Measurements from ENCODE around the gene MSMO1. TPM values are rescaled to one million over a fixed set of nuclear protein-coding genes. Genes with fewer than 3 reads are reported as not detected.
A peak's percentile ranks its signal among the peaks of the same experiment; 100 is the strongest.

Gene MSMO1
- total and polyA plus RNA-seq, 2 donors (not counting 3 experiments of a cell fraction or from before 2014, with no cell fraction given) = 74.3 to 109 TPM

GRCh38 chr4:165309456-165309855, 18.0 kb upstream of the MSMO1 start:
- no peak overlapping the region for H3K4me2 ChIP-seq (ENCODE audit: insufficient read depth, low read length)
- no peak overlapping the region for H3K4me3 ChIP-seq (replicated peaks in 1 of 3; ENCODE audit: insufficient read depth in 1 of 3, low read depth in 1 of 3, low read length in 3 of 3)
- no peaks in the 10 kb centered on the region for H3K27me3 ChIP-seq (ENCODE audit: control insufficient read depth in 2 of 2, insufficient read depth in 2 of 2, low read length in 2 of 2)
- no peaks in the 10 kb centered on the region for H3K79me2 ChIP-seq (ENCODE audit: control insufficient read depth, insufficient read depth, low read length)
- DNase-seq (ENCODE audit: low read depth, low spot score) = no peak
- TF ChIP-seq POLR2A (IDR thresholded peaks at IDR 0.05; ENCODE audit: low read depth, low read length) (no peak), CTCF (IDR thresholded peaks at IDR 0.05; ENCODE audit: extremely low read depth in 1 of 2, insufficient read depth in 1 of 2, low read depth in 1 of 2, low read length in 2 of 2) (no peak), MYC (IDR thresholded peaks at IDR 0.05; ENCODE audit: low read depth, low read length) (no peak)
- intact Hi-C loops (cut with micrococcal nuclease) (no loop called here), dilution Hi-C loops (cut with MboI; ENCODE audit: extremely low pct_ligation_motif_present, low sequenced_read_pairs) (no loop called here)
- no TSS peak for BruUV-seq (replicated peaks)
- no peak for FAIRE-seq
- H2AFZ ChIP-seq (ENCODE audit: low read depth, low read length) = no peak overlapping the region
- H3K4me1 ChIP-seq (ENCODE audit: control insufficient read depth, extremely low read depth, insufficient read depth, low read length) = peaks cover 3% of the 10 kb centered on the region
- no peaks in the 10 kb centered on the region for H3K9me3 ChIP-seq (replicated peaks; ENCODE audit: control insufficient read depth, insufficient read depth, low read length)
- H3K9me1 ChIP-seq (replicated peaks; ENCODE audit: control insufficient read depth, extremely low read depth, insufficient read depth, low read length) = no peaks in the 10 kb centered on the region
- no peaks in the 10 kb centered on the region for H3K36me3 ChIP-seq (ENCODE audit: control insufficient read depth in 2 of 2, extremely low read depth in 1 of 2, insufficient read depth in 2 of 2, low read length in 2 of 2)
- no peak overlapping the region for H3K9ac ChIP-seq (replicated peaks; ENCODE audit: extremely low read depth, insufficient read depth, low read length)
- ChIA-PET POLR2A (interaction anchor here (1.2 kb wide), 1 partner anchor 22 kb away, joined by 3 read pairs; no protein-coding TSS in a partner anchor), CTCF (interaction anchor here (1.3 kb wide), 1 partner anchor 178 kb away, joined by 4 read pairs; no protein-coding TSS in a partner anchor)
- no peak overlapping the region for H3K27ac ChIP-seq (ENCODE audit: insufficient read depth, low read depth, low read length)
- no peaks in the 10 kb centered on the region for H4K20me1 ChIP-seq (replicated peaks; ENCODE audit: control insufficient read depth, extremely low read depth, insufficient read depth, low read length)

- Histone ChIP-seq H2AFZ (ENCODE audit: low read depth, low read length) (no peak overlapping the region), H3K79me2 (ENCODE audit: control insufficient read depth, insufficient read depth, low read length) (no peaks in the 10 kb centered on the region), H4K20me1 (replicated peaks; ENCODE audit: control insufficient read depth, extremely low read depth, insufficient read depth, low read length) (no peaks in the 10 kb centered on the region), H3K4me2 (ENCODE audit: insufficient read depth, low read length) (no peak overlapping the region), H3K4me1 (ENCODE audit: control insufficient read depth, extremely low read depth, insufficient read depth, low read length) (peaks cover 3% of the 10 kb centered on the region), H3K27ac (ENCODE audit: insufficient read depth, low read depth, low read length) (no peak overlapping the region), H3K36me3 (ENCODE audit: control insufficient read depth in 2 of 2, extremely low read depth in 1 of 2, insufficient read depth in 2 of 2, low read length in 2 of 2) (no peaks in the 10 kb centered on the region), H3K9me1 (replicated peaks; ENCODE audit: control insufficient read depth, extremely low read depth, insufficient read depth, low read length) (no peaks in the 10 kb centered on the region), H3K27me3 (ENCODE audit: control insufficient read depth in 2 of 2, insufficient read depth in 2 of 2, low read length in 2 of 2) (no peaks in the 10 kb centered on the region), H3K9ac (replicated peaks; ENCODE audit: extremely low read depth, insufficient read depth, low read length) (no peak overlapping the region), H3K9me3 (replicated peaks; ENCODE audit: control insufficient read depth, insufficient read depth, low read length) (no peaks in the 10 kb centered on the region), H3K4me3 (replicated peaks in 1 of 3; ENCODE audit: insufficient read depth in 1 of 3, low read depth in 1 of 3, low read length in 3 of 3) (no peak overlapping the region)
- dilution Hi-C loops (cut with MboI; ENCODE audit: extremely low pct_ligation_motif_present, low sequenced_read_pairs) (no loop called here), intact Hi-C loops (cut with micrococcal nuclease) (no loop called here)
- POLR2A ChIA-PET = no interaction called here
- FAIRE-seq (no peak), DNase-seq (ENCODE audit: low read depth, low spot score) (peak; percentile 47)
- CTCF ChIA-PET = interaction anchor here (1.6 kb wide), 1 partner anchor 180 kb away, joined by 3 read pairs; no protein-coding TSS in a partner anchor
- TF ChIP-seq GATA2 (IDR thresholded peaks at IDR 0.05; ENCODE audit: insufficient read depth, insufficient read length, low read depth, low read length) (no peak), FOS (IDR thresholded peaks at IDR 0.05; ENCODE audit: borderline replicate concordance, insufficient read depth, low read length) (peak; percentile 62), POLR2AphosphoS5 (IDR thresholded peaks at IDR 0.05; ENCODE audit: insufficient read depth, low read depth, low read length) (no peak), JUN (IDR thresholded peaks at IDR 0.05; ENCODE audit: borderline replicate concordance, insufficient read depth, insufficient read length, low read depth) (peak; percentile 34)
- BruUV-seq (replicated peaks) = no TSS peak
Measured at GRCh38 chr4:165312506-165312905, 15.0 kb upstream of the MSMO1 start.

All from endothelial cell of umbilical vein (primary cell).